PC-3 (cell line): ENCODE data around the gene FAM229B.

Source experiments
- EZH2 ChIP-seq: fragments of 300-600 bp; sonication (generic); IDR thresholded peaks from one replicate; pipeline ENCODE4 v1.6.1; 2017; ENCODE audit warnings: antibody characterized with exemption, mild to moderate bottlenecking, low read length; ENCODE audit not compliant: unreplicated experiment
- EZH2phosphoT487 ChIP-seq: fragments of 300-600 bp; sonication (generic); IDR thresholded peaks from 2 replicates; pipeline ENCODE4 v1.6.1; 2018; ENCODE audit warnings: mild to moderate bottlenecking, antibody characterized with exemption, low read length, borderline replicate concordance
- TF ChIP-seq, protein P1 (sequence below): fragments of 300-600 bp; sonication (generic); conservative IDR thresholded peaks from 2 replicates; pipeline ENCODE4 v1.5.1; 2017; ENCODE audit warnings: antibody characterized with exemption, low read depth, mild to moderate bottlenecking, low read length

DNA sequence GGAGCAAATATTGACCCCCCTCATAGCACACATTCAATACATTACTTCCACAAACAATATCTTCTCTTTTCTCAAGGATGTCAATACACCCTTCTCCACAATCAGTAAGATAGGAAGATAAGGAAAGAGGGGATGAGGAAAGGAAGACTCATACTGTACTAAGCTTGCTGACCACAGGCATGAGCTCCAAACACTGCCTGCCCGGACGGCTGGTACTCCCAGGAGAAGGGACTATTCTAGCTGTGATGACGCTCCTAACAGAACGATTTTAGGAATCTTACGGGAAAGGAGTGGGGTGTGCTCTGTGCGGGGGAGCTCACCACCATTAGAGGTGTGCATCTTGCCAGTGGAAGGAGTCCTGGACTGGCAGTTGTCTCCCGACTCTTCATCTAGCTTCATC lies 37.4 kb upstream of the FAM229B start:
- TF ChIP-seq, protein P1, sequence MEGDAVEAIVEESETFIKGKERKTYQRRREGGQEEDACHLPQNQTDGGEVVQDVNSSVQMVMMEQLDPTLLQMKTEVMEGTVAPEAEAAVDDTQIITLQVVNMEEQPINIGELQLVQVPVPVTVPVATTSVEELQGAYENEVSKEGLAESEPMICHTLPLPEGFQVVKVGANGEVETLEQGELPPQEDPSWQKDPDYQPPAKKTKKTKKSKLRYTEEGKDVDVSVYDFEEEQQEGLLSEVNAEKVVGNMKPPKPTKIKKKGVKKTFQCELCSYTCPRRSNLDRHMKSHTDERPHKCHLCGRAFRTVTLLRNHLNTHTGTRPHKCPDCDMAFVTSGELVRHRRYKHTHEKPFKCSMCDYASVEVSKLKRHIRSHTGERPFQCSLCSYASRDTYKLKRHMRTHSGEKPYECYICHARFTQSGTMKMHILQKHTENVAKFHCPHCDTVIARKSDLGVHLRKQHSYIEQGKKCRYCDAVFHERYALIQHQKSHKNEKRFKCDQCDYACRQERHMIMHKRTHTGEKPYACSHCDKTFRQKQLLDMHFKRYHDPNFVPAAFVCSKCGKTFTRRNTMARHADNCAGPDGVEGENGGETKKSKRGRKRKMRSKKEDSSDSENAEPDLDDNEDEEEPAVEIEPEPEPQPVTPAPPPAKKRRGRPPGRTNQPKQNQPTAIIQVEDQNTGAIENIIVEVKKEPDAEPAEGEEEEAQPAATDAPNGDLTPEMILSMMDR = no peak
- TF ChIP-seq EZH2phosphoT487 = no peak
- TF ChIP-seq EZH2 = no peak
